A673 (cell line): ENCODE results near the gene MFN2. TPM values are rescaled to one million over a fixed set of nuclear protein-coding genes. Genes with fewer than 3 reads are reported as not detected.

ENCODE experiments used
- BruUV-seq: library from RNA; stranded (reverse); fragments of 400-500 nt; replicated peaks from 2 replicates; lab custom pipeline; 2021; lab: Mats Ljungman, UMichigan
- CTCF ChIA-PET: fragments of 300-600 bp; sonication (Branson Sonifier 250); formaldehyde crosslinking; loops from one replicate; lab custom pipeline; 2022; ENCODE audit warnings: antibody characterized with exemption; lab: Charles Lee
- POLR2A ChIA-PET: fragments of 300-600 bp; sonication (Branson Sonifier 250); formaldehyde crosslinking; loops from one replicate; lab custom pipeline; 2022; ENCODE audit warnings: antibody characterized with exemption; ENCODE audit not compliant: low non-redundant PET; lab: Charles Lee
- DNase-seq: peaks from one replicate; pipeline ENCODE4 v3.0.0-alpha.2; 2015; ENCODE audit warnings: low spot score
- H3K27ac ChIP-seq: fragments of 200-600 bp; sonication (generic); 2 replicates; pipeline ENCODE4 v1.5.1; 2016; ENCODE audit warnings: mixed run types, low read depth, mild to moderate bottlenecking, mixed read lengths, antibody characterized with exemption, low read length; ENCODE audit not compliant: poor library complexity, severe bottlenecking
- H3K27me3 ChIP-seq: fragments of 200-600 bp; sonication (generic); replicated peaks from 2 replicates; pipeline ENCODE4 v1.6.1; 2017; ENCODE audit warnings: mixed run types, low read depth, mild to moderate bottlenecking, mixed read lengths, antibody characterized with exemption, low read length; ENCODE audit not compliant: insufficient read depth, poor library complexity
- H3K36me3 ChIP-seq: fragments of 200-600 bp; sonication (generic); 2 replicates; pipeline ENCODE4 v1.6.1; 2016; ENCODE audit warnings: mixed run types, mild to moderate bottlenecking, mixed read lengths, antibody characterized with exemption, low read length; ENCODE audit not compliant: insufficient read depth, poor library complexity, severe bottlenecking
- H3K4me1 ChIP-seq: fragments of 200-600 bp; sonication (generic); 2 replicates; pipeline ENCODE4 v1.6.1; 2017; ENCODE audit warnings: mixed run types, mild to moderate bottlenecking, mixed read lengths, antibody characterized with exemption, low read length; ENCODE audit not compliant: insufficient read depth, poor library complexity, severe bottlenecking
- H3K4me3 ChIP-seq: fragments of 200-600 bp; sonication (generic); 2 replicates; pipeline ENCODE4 v1.5.1; 2016; ENCODE audit warnings: low read depth, mixed run types, mild to moderate bottlenecking, mixed read lengths, low read length; ENCODE audit not compliant: poor library complexity, severe bottlenecking
- H3K9me3 ChIP-seq: fragments of 200-600 bp; sonication (generic); 2 replicates; pipeline ENCODE4 v1.6.1; 2016; ENCODE audit warnings: mixed run types, low read depth, mild to moderate bottlenecking, mixed read lengths, antibody characterized with exemption, low read length; ENCODE audit not compliant: poor library complexity, severe bottlenecking
- EZH2 ChIP-seq: fragments of 200-600 bp; sonication (generic); IDR thresholded peaks from 2 replicates; pipeline ENCODE4 v1.6.1; 2017; ENCODE audit warnings: borderline replicate concordance, low read depth, mild to moderate bottlenecking, mixed read lengths, antibody characterized with exemption, low read length; ENCODE audit not compliant: poor library complexity, severe bottlenecking
- intact Hi-C: fragments of 100-400 bp; cut with micrococcal nuclease; formaldehyde crosslinking; loops from one replicate; pipeline ENCODE4 v1.10.0; 2022; ENCODE audit not compliant: unreplicated experiment
- total RNA-seq: library from RNA; stranded (reverse); gene quantifications from 2 replicates; pipeline ENCODE4 v1.2.3, GENCODE V29; 2021
- TF ChIP-seq, protein P1 (sequence below): fragments of 300-800, 200-600 bp; sonication (generic); conservative IDR thresholded peaks from 2 replicates; pipeline ENCODE4 v1.5.1; 2017; ENCODE audit warnings: low read depth, mild to moderate bottlenecking, antibody characterized with exemption, low read length, moderate library complexity, mixed read lengths

MFN2 gene
- total RNA-seq, 1 experiment from 2014 or later = 160 TPM

DNA sequence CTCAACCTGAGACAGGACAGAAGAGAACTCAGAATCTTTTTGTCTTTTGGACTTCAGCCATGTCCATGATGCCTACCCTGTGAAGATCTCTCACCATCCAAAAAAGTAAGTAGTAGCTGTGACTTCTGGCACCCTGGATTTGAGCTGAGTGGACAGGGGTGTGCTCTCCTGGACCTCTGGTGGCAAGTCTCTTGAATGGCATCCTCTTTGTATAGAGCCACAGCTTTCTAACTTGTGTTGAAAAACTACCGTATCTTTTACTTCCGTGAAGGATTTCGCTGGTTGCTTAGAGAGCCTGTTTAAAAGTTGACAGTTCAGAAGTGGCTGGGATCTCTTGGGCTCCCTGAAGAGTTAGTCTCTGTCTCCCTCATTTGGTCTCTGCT lies 1.8 kb downstream of the MFN2 start:
- H3K27me3 ChIP-seq = no peaks in the 10 kb centered on the region
- intact Hi-C loops = no loop called here
- peak overlapping the region; percentile 92 for H3K4me3 ChIP-seq
- BruUV-seq = no TSS peak
- H3K36me3 ChIP-seq = peaks cover 26% of the 10 kb centered on the region
- ChIA-PET CTCF (no interaction called here), POLR2A (no interaction called here)
- peak overlapping the region; percentile 96 for H3K27ac ChIP-seq
- no peak for DNase-seq
- no peaks in the 10 kb centered on the region for H3K9me3 ChIP-seq
- TF ChIP-seq EZH2 = no peak
- TF ChIP-seq, protein P1, sequence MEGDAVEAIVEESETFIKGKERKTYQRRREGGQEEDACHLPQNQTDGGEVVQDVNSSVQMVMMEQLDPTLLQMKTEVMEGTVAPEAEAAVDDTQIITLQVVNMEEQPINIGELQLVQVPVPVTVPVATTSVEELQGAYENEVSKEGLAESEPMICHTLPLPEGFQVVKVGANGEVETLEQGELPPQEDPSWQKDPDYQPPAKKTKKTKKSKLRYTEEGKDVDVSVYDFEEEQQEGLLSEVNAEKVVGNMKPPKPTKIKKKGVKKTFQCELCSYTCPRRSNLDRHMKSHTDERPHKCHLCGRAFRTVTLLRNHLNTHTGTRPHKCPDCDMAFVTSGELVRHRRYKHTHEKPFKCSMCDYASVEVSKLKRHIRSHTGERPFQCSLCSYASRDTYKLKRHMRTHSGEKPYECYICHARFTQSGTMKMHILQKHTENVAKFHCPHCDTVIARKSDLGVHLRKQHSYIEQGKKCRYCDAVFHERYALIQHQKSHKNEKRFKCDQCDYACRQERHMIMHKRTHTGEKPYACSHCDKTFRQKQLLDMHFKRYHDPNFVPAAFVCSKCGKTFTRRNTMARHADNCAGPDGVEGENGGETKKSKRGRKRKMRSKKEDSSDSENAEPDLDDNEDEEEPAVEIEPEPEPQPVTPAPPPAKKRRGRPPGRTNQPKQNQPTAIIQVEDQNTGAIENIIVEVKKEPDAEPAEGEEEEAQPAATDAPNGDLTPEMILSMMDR = no peak
- H3K4me1 ChIP-seq = peaks cover 50% of the 10 kb centered on the region

DNA sequence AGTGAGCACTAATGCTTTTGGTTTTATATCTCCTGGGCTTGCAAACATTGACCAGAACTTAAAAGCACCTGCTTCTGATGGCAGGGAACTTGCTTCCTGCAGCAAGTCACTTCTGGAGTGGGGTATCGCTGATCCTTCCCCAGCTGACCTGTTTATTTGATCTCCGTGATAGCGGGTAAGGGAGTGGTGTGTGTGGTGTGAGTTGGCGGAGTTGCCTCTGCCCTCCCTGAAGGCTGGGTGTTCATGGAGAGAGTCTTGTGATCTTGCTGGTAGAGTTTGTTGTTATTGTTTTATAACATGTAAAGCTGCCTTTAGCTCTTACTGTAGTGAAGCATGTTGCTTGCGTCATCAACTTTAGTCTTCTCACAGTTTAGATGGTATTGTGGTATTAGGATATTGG lies 3.9 kb downstream of the MFN2 start:
- Histone ChIP-seq H3K4me3 (no peak overlapping the region), H3K36me3 (peaks cover 34% of the 10 kb centered on the region), H3K4me1 (peaks cover 51% of the 10 kb centered on the region), H3K9me3 (no peaks in the 10 kb centered on the region), H3K27ac (peak overlapping the region; percentile 96), H3K27me3 (no peaks in the 10 kb centered on the region)
- no peak for DNase-seq
- POLR2A ChIA-PET = interaction anchor here (0.6 kb wide), 1 partner anchor 75 kb away, joined by 3 read pairs; no protein-coding TSS in a partner anchor
- TF ChIP-seq, protein P1 = no peak
- TF ChIP-seq EZH2 = no peak
- BruUV-seq = no TSS peak
- intact Hi-C loops = no loop called here
- CTCF ChIA-PET = no interaction called here

DNA sequence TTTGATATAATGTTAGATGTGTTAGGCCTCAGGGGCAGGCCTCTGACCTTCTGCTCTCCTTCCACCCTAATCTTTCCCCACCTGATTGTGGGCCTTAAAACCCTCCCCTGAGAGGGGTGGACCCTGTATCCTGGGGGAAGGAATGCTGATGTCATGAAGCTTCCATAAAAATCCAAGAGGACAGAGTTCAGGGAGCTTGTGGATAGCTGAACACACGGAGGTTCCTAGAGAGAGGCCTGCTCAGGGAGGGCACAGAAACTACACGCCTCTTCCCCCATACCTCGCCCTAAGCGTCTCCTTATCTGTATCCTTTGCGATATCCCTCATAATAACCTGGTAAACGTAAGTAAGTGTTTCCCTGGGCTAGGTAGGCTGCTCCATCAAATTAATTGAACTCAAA lies 4.3 kb downstream of the MFN2 start:
- H3K36me3 ChIP-seq = peaks cover 39% of the 10 kb centered on the region
- no TSS peak for BruUV-seq
- intact Hi-C loops = no loop called here

More for the DNA sequence above, 4.3 kb downstream of the MFN2 start:
- no peak for DNase-seq
- no peak overlapping the region for H3K4me3 ChIP-seq
- TF ChIP-seq, protein P1 = no peak
- TF ChIP-seq EZH2 = no peak
- ChIA-PET CTCF (no interaction called here), POLR2A (interaction anchor here (0.6 kb wide), 1 partner anchor 76 kb away, joined by 3 read pairs; no protein-coding TSS in a partner anchor)
- H3K9me3 ChIP-seq = no peaks in the 10 kb centered on the region
- H3K4me1 ChIP-seq = peaks cover 51% of the 10 kb centered on the region
- no peaks in the 10 kb centered on the region for H3K27me3 ChIP-seq
- peak overlapping the region; percentile 96 for H3K27ac ChIP-seq
